IPS-18c (cell line): ENCODE results near the gene ADRM1.

Experiments used
- H3K4me3 ChIP-seq: 2 replicates; pipeline ENCODE4 v1.7.0; 2013; ENCODE audit warnings: low read depth, mild to moderate bottlenecking, low read length, moderate library complexity; ENCODE audit not compliant: insufficient read depth
- H3K9me3 ChIP-seq: one replicate; pipeline ENCODE4 v1.6.1; 2013; ENCODE audit warnings: mild to moderate bottlenecking, low read length, moderate library complexity; ENCODE audit not compliant: control insufficient read depth, insufficient read depth

Gene ADRM1

DNA sequence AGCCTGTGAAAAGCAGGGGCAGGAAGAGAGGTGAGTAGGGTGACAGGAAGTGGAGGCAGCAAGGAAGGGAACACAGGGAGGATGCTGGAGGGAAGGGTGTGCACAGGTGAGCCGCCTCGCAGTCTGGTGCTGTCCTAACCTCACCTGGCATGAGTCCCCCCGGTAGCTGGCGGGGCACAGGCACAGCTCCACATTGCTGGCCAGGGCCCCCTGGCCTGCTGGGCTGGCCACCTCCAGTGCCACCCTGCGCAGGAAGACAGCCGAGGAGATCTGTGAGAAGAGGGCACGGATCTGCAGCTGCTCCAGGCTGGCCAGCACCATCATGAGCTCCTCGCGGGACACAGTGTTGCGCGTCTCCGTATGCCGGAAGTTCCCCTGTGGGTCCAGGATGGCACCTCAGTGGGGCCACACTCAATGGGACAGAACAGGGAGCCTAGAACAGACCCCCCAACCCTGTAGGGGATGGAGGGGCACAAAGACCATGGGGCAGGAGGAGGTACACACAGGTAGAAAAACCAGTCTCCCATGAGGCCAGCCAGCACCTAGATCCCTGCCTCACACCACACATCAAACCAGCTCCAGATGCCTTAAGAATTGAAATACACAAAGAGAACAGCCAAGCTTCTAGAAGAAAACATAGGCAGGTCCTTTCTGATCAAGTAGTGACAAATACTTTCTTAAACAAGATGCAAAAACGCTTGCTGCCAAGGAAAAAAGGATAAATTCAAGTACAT lies 22.5 kb downstream of the ADRM1 start:
- no peak overlapping the region for H3K4me3 ChIP-seq
- H3K9me3 ChIP-seq, result no peaks in the 10 kb centered on the region

DNA sequence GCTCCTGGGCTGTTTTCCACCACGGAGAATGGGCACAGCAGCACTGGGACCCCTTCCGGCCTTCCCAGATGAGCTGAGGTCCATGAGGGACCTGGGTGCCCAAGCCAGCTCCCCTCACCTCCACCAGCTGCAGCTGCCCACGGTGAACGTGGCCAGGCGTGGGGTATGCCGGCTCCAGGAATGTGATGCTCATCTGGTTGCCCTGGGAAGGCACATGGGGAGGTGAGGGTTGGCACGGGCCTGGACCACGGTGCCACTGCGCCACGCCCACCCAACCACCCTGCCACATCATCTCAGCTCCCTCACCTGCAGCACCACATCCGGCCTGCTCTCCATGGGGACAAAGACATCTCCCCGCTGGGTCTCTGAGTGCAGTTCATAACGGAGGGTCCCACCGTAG lies 23.8 kb downstream of the ADRM1 start:
- no peak overlapping the region for H3K4me3 ChIP-seq

DNA sequence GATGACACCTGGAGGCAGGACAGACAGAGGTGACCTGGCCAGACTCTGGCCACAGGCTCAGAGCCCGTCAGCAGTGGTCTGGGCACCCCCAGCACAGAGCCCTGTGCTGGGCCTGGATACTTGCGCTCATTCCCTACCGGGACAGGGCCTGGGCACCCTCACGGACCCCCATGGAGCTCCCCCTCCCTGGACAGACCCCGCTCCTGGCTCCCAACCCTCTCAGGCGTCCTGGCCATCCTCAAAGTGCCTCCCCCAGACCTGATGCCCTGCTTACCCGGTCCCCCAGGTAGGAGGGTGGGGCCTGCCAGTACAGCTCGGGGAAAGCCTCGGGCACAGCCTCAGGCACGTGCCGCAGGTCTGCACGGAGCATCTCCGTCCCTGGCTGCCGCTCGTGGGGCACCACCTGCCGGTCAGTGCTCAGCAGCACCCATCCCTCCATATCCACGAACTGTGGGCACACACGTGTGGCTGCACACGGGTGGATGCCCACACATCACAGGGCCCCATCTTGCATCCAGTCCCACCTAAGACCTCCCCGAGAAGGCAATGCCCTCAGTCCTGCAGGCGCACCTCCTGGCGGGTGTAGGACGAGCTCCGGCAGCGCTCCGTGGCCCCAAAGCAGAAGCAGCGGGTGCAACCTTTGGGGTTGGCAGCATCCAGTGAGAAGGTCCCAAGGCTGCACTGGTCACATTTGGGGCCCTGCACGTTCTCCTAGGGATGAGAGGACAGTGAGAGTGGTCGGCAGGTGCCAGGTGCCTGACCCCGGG lies 24.3 kb downstream of the ADRM1 start:
- no peaks in the 10 kb centered on the region for H3K9me3 ChIP-seq
- H3K4me3 ChIP-seq, result no peak overlapping the region

More for the DNA sequence above, 23.8 kb downstream of the ADRM1 start:
- H3K9me3 ChIP-seq, result no peaks in the 10 kb centered on the region

DNA sequence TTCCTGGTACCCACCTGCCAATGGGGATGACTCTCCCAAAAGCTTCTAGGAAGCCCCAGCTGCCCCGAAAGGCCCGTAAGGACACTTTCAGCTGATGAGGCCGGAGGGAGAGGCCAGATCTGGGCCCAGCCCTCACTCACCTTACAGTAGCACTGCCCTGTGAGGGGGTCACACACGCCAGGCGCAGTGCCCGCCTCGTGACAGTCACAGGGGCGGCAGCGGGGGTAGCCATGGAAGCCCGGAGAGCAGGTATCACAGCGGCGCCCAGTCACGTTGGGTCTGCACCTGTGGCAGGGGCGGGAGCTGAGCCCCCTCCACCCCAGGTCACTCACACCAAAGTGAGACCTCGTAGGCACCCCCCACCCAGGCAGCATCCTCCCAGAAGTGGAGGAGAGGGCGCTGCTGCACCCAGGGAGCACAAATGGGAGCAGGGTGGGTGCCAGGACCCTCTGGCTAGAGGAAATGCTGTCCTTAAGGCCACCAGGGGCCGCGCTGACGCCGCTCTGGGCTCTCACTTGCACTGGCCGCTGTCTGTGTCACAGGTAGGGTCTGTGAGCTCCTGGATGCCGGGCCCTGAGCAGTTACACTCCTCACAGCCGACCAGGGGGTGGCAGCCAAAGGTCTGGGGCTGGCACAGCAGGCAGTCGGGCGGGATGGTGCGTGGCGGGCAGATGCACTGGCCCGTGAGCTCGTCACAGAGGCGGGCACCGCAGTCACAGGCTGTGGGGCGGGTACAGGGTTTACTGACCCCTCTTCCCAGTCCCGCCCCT lies 25.1 kb downstream of the ADRM1 start:
- no peak overlapping the region for H3K4me3 ChIP-seq
- H3K9me3 ChIP-seq, result no peaks in the 10 kb centered on the region

DNA sequence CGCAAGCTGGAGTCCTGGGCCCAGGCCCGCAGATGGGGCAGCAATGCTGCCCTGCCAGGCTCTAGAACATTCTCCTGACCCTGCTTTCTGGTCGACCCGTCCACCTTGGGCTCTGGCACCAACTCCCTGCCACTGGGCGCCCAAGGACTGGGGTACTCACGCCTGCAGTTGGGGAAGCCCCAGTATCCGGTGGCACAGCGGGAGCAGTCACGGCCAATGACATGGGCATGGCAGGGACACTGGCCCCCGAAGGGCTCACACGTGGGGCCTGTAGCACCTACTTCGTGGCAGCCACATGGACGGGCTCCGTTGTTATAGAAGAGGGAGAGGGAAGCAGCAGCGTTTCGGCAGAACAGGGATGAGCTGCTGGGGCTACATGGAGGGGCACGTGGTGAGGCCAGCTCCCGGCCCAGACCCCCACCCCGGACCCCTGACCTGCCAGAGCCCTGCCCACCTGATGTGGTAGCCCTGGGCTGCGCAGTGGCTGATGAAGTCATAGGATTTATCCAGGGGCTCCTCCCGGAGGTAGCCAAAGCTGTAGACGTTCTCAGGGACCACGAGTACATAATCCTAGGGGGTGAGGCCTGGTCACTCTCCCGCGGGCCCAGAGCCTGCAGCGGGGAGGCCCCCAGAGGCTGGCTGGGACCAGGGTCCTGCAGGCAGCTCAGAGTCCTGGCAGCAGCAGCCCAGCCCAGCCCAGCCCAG lies 26.0 kb downstream of the ADRM1 start:
- H3K4me3 ChIP-seq, result no peak overlapping the region
- no peaks in the 10 kb centered on the region for H3K9me3 ChIP-seq

DNA sequence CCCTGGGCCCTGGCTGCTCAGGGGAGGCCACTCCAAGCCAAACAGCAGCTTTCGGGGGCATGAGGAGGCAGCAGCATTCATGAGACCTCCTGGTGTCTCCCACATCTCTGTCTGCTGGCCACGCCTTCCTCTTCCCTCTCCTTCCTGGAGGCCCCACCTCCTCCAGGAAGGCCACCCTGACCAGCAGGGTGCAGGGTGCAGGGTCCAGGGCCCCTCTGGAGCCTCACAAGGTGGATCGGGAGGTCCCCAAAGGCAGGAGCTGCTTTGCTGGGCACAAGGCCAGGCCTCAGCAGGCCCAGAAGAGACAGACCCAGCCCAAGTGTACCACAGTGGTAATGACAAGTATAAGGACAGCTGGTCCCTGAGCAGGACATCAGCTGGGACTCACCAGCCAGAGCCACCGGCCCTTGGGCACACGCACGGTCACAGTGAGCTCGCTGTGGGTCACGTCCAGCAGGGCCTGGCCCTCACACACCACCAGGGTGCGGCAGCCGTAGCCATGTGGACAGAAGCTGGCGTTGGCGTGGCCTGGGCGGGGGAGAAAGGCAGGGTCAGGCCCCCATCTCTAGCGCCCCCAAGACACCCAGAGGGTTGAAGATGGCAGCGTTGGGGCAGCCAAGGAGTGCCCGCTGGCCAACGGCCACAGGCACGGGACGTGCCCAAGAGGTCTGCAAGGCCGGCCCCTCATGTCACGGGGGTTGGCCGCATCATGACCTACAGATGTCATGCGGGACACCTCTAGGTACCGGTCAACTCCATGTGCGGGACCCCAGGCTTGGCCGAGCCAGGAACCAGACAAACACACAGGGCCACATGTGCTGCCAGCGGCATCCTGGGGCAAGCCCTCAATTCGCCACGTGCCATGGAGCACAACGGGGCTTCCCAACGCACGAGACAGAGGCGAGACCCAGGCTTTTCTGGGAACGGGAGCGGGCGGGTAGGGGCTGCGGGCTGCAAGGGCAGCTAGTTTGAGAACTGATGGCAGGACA lies 26.9 kb downstream of the ADRM1 start:
- Histone ChIP-seq H3K9me3 (no peaks in the 10 kb centered on the region), H3K4me3 (no peak overlapping the region)

DNA sequence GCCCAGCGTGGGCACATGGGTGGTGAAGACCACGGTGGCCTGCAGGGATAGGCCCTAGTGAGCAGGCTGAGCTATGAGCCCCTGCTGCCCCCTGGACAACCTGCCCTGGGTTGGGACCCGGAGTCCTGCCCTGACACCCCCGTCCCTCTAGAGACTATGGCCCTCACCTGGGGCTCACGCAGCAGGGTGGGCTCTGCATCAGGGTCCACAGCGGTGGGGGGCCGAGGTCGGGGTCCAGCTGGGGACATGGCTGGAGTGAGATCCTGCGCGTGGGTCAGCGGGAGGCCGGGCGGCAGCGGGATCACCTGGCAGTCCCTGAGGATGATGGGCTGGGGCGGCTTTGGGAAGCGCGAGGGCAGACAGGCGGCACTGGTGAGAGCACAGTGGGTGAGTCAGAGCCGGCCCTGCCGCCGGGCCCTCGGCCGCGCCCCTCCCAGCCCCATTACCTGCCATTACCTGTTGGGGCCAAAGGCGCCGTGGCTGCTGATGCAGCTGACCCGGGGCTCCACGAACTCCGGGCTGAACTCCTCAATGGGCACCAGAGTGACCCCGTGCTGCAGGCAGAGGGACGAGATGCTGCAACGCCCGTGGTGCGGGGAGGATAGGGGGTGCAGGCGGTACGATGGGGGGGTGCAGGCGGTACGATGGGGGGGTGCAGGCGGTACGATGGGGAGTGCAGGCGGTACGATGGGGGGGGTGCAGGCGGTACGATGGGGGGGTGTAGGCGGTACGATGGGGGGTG lies 27.9 kb downstream of the ADRM1 start:
- Histone ChIP-seq H3K9me3 (no peaks in the 10 kb centered on the region), H3K4me3 (no peak overlapping the region)

DNA sequence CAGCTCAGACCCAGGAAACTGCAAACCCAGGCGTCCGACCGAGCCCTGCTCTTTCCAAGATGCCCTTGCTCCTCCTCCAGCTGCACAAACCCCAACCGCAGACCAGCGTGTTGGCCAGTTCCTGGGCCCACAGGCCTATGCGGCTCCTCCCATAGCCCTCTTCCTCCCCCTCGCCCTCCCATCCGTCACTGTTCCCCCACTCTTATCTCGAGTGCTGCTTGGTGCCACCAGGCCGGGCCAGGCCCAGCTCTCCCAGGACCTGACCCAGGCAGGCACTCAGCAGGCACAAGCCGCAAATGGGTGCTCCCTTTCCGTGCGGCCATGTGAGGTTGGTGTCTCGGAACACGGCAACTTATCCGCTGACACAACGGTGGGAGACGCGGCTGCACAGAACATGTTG lies 28.6 kb downstream of the ADRM1 start:
- Histone ChIP-seq H3K9me3 (no peaks in the 10 kb centered on the region), H3K4me3 (no peak overlapping the region)

DNA sequence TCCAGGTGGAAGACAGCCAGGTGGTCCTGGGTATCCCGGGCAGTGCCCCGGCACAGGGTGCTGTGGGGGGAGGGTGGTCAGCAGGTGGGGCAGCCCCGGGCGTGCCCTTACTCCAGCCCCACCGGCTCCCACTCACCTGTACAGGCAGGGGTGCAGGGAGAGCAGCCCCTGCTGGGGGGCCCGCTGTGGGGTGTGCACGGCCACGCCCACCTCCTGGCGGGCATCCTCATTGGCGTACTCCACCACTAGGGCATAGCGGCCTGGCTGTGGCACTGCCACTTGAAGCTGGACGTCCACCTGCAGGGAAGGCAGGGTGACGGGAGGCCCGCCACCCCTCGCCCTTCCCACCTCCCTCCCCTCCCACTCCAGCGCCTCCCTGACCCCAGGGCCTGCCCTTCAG lies 29.6 kb downstream of the ADRM1 start:
- H3K9me3 ChIP-seq, result no peaks in the 10 kb centered on the region
- no peak overlapping the region for H3K4me3 ChIP-seq

DNA sequence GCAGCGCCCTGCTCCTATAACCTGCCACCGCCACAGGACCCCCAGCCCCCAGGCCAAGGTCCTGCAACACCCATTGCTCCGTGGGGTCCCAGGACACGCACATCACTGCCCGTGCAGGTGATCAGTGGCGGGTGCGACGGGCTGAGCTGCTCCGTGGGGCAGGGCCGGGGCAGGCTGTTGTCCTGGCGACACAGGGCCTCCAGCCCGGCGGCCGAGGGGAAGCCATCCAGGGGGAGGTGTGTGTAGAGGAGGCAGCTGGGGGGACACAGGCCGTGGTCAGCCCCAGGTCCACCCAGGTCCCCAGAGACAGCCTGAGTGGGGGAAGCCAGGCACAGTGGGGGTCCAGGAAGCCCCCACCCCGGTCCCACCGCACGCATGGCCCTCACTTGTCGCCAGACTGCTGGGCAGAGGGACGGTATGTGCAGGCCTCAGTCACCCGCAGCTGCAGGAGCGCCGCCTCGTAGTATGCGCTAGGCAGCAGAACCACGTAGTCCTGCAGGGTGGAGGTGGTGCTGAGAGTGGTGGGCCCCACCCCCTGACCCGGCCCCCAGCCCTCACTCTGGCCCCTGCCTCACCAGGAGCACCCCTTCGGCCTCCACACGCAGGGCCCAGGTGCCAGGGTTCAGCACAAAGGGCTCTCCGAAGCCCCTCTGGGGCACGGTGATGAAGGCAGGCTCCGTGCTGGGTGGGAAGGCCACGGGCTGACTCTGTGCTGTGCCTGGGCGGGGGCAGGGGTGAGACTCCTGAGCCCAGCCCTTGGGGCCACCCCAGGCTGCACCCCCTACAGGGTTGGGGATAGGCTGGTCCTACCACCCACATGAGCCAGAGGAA lies 30.4 kb downstream of the ADRM1 start:
- Histone ChIP-seq H3K4me3 (no peak overlapping the region), H3K9me3 (no peaks in the 10 kb centered on the region)

DNA sequence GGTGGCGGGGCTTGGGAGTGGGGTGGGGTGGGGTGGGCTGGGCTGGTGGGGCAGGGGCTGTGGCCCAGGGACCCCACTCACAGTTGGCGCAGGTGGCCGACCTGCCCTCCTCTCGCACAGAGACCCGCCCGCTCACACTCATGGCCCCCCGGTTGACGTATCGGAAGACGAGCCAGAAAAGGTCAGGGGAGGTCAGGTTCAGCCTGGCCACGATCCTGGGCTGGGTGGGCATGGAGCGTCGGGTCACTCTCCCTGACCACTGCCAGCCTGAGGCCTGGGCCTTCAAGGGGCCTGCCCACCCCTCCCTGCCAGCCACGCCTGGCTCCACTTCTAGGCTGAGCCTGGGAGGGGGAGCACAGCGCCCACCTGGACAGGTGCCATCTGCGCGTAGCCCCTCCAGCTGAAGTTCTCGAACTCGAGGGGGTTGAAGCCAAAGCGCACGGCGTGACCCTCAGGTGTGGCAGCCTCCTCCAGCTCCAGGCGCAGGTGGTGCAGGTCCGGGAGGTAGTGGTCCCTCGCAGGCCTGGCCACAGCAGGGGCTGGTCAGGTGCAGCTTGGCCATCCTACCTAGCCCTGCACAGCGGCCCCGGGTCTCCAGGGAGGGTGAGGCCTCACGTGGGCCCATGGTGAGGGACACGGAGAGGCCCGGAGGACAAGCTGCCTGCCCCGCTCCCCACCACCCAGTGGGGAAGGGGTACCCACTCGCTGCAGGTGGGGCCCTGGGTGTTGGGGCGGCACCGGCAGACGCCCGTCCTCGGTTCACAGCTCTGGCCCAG lies 31.2 kb downstream of the ADRM1 start:
- no peaks in the 10 kb centered on the region for H3K9me3 ChIP-seq
- no peak overlapping the region for H3K4me3 ChIP-seq

DNA sequence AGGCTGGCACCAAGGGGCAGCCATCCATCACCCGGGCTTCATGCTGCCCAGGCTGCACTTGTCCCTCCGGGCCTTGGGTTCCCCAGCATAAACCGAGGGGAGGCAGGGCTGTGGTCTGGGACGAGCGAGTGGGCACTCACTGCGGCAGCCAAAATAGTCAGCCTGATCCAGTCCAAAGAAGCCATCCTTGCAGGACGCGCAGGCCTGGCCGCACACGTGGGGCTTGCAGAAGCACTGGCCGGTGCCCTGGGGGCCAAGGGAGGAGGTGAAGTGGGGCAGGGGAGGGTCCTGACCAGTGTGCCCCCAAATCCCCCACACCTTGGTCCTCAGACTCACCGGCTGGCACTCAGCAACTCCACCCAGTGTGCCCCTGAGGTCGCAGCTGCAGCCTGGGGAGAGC lies 32.1 kb downstream of the ADRM1 start:
- H3K9me3 ChIP-seq, result no peaks in the 10 kb centered on the region
- H3K4me3 ChIP-seq, result no peak overlapping the region

DNA sequence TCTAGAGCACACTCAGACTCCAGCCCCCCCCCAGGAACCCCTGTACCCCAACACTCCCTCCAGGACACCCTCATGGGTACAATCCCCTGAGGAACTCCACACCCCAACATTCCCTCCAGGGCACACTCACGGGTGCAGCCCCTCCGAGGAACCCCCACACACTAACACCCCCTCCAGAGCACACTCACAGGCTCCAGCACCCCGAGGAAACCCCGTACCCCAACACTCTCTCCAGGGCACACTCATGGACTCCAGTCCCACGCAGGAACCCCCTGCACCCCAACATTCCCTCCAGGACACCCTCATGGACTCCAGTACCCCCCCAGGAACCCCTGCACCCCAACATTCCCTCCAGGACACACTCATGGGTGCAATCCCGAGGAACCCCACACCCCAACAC lies 32.7 kb downstream of the ADRM1 start:
- H3K9me3 ChIP-seq, result no peaks in the 10 kb centered on the region
- no peak overlapping the region for H3K4me3 ChIP-seq

DNA sequence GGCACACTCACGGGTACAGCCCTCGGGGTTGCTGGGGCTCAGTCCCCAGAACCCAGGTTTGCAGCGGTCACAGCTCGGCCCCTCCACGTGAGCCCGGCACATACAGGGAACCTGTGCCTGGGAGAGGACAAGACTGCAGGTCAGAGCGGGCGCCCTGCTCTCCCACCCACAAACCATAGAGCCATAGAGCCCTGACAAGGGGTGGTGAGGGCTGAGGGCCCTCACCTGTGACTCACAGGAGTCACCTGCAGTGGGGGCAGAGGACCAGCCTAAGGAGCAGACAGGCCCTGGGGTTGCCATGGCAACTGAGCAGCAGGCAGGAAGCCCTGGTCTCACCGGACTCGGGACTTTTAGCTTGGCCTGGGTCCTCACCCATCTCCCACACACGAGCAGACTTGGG lies 33.5 kb downstream of the ADRM1 start:
- Histone ChIP-seq H3K9me3 (no peaks in the 10 kb centered on the region), H3K4me3 (no peak overlapping the region)
